Smooth muscle cell of the brain vasculature (primary cell): ENCODE results near the gene ATP8B3.

Experiments
- DNase-seq: peaks from one replicate; pipeline ENCODE4 v3.0.0-alpha.2; 2012; ENCODE audit warnings: low read depth, low spot score

Gene ATP8B3, protein sequence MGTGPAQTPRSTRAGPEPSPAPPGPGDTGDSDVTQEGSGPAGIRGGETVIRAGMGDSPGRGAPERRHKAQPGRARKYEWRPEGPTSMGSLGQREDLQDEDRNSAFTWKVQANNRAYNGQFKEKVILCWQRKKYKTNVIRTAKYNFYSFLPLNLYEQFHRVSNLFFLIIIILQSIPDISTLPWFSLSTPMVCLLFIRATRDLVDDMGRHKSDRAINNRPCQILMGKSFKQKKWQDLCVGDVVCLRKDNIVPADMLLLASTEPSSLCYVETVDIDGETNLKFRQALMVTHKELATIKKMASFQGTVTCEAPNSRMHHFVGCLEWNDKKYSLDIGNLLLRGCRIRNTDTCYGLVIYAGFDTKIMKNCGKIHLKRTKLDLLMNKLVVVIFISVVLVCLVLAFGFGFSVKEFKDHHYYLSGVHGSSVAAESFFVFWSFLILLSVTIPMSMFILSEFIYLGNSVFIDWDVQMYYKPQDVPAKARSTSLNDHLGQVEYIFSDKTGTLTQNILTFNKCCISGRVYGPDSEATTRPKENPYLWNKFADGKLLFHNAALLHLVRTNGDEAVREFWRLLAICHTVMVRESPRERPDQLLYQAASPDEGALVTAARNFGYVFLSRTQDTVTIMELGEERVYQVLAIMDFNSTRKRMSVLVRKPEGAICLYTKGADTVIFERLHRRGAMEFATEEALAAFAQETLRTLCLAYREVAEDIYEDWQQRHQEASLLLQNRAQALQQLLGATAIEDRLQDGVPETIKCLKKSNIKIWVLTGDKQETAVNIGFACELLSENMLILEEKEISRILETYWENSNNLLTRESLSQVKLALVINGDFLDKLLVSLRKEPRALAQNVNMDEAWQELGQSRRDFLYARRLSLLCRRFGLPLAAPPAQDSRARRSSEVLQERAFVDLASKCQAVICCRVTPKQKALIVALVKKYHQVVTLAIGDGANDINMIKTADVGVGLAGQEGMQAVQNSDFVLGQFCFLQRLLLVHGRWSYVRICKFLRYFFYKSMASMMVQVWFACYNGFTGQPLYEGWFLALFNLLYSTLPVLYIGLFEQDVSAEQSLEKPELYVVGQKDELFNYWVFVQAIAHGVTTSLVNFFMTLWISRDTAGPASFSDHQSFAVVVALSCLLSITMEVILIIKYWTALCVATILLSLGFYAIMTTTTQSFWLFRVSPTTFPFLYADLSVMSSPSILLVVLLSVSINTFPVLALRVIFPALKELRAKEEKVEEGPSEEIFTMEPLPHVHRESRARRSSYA (N-terminal part only)

DNA sequence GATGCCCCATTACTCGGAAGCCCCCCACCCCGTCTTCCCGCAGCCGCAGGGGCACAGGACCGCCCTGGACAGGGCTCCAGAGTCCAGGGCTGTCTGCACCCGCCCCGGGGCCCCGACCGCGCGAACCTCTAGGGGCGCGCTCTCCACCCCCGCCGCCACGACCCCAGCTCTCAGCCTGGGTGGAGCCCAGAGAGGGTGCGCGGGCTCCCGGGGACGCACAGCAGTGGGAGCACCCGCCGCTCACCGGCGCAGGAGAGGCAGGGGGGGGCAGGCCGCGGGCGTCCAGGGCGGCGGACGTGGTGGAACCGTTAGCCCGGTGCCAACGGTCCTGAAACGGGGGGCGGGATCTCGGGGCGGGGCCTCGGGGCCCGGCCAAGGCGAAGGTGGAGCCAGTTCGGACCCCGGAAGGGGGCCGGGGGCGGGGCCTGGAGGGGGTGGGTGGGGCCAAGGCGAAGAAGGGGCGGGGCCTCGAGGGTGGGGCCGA lies at the start of gene ATP8B3:
Gene ATP8B3 (minus strand): TSS at position 335 of the 484 bp plus-strand sequence. CDS start 540 bp downstream, outside the sequence.
- no peak for DNase-seq

DNA sequence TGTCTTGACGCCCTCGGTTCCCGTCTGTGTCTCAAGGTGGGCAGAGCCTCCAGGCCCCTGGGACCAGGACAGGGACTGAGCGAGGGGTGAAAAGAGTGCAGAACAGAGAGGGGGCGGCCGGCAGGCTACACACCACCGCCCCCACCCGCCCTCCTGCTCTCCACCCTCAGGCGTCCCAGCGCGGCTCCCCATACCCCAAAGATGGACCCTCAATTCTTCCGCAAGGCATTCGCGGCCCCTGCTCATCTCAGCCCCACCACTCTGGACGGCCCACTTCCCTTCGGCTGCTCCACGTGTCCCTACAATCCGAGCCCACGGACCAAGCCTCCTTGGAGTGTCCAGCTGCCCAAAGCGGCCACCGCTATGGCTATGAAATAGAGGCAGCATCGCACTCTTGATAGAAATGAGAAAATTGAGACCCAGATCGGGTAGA lies 49.5 kb upstream of the ATP8B3 start:
- DNase-seq = no peak

DNA sequence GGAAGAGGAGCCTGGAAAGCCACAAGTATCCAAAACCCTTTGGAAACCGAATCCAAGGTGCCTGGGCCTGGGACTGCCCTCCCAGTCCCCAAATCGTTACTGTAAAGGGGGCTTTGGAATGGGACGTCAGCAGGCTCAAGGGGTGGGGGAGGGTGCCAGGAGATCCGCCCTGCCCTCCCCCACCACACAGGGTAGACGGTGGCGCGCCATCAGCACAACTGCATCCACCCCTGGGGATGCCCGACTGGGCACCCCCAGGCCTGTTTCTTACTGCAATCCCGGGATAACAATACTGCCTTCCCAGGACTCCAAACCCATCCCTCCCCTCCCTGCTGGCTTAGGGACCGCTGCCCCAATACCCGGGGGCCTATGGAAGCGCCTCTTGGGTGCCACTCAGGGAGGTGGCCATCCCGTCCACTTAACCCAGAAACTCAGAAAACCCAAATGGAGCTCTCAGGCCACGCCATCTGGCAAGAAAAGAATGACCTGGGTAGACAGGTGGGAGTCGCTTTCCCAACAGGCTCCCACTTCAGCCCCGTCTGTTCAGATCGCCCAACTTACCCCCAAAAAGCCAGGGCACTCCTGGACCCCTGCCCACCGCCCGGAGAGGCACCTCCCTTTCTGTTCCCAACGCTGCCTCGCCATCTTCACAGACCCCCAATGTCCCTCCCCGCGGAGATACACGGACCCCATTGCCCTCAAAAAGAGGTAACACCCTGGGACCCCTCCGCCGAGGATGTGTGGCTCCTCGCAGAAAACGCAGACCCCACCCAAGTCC lies 48.9 kb upstream of the ATP8B3 start:
- no peak for DNase-seq

DNA sequence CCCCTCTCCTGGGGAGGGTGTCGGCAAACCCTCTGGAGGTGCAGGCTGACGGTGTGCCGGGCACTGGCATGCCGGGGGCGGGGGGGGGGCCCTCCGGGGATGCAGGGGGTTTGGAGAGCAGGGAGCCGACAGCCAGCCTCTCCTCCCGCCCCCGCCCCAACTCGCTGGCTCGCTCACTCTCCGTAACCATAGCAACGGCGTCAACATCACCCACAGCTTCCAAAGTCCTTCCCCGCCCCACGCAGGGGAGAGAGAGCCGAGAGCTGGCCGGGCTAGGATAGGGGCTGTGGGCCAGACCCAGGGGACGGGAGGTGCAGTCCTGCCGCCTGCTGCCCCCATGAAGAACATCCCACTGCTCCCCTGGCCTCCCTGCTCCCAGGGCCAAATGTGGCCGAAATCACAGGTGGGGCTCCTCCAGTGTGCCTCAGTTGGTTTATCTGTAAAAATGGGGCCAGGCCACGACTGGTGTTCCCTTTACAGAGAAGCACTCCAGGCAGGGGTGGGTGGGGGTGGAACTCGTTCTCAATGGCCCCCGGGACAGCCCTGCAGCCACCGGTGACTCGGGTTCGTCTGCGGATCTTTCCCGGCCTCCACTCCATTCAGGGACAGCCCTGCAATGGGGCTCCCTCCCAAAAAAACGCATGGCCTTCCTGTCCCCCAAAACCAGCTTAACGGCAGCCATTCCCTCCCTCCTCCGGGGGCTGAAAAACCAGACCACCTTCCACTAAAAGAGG lies 48.1 kb upstream of the ATP8B3 start:
- DNase-seq = no peak

DNA sequence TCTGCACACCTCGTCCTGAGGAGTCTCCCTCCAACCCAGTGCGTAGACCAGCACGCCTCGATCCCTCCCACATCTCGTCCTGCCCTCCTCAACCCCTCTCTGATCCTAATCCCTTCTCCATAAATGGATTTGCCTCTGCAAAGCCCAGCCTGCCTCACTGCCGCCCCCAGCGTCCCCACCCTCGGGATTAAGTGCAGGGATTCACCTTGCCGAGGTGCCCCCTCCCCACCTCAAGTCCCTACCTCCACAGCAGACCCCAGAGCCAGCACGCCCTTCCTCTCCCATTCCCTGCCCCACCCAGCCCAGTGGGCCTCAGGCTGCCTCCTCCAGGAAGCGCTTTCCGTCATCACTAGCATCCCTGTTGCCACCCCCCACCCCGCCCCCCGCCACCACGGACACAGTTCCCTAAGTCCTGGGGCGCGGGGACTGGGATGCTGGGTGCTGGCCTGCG lies 47.3 kb upstream of the ATP8B3 start:
- DNase-seq = no peak

DNA sequence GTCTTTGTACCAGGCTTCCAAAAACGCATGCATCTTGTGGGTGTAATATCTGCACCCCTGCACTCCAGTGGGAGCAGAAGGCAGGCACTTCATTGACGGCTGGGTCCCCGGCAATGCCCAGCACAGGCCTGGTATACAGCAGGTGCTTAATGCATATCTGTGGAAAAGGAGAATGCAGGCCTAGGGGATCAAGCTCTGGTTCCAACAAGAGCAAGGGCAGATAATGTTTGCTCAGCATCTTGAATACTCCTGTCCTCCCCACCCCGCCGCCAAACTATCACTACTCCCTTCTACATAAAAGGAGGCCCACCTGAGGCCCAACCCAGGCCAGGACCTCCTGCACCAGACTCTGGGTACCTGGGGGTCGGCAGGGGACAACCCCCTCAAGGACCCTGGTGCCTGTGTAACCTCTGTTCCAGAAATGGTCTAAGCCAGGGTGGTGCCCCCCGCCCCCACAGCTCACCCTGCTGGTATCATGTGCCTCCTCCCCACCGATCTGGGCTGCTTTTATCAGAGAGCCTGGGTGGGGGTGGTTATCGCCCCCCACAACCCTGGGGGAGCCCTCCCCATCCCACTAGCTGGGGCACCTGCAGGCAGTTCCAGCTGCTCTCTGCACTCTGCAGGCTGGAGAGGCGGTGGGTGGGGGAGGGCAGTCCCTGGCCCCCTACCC lies 46.5 kb upstream of the ATP8B3 start:
- no peak for DNase-seq

DNA sequence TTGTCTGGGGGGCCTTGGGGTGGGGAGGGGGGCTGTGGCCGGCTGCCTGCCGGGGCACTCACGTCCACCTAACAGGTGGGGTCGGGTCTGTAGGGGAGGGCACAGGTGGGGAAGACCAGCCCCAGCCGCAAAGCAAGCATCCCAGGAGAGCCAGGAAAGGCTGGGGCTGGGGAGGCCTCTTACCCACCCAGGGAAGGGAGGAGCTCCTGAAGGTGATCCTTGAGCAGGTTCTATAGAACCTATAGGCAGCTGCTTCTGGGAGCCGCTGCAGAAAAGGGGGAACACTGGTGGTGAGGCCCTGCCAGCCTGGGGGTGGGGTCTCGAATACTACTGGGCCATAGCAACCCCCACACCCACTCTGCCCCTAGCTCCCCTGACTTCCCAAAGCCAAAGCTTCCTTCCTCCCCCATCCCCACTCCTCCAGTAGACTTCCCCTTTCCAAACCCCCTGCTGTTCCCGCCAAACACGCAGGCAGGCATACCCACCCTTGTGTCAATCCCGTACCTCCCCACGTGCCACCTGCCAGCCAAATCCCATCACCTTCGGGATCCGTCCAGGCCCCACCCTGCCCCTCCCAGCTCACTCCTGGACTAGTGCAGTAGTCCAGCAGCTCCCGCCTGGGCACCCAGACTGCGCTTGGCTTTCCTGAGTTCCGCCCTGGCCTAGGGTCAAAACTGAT lies 45.7 kb upstream of the ATP8B3 start:
- no peak for DNase-seq

DNA sequence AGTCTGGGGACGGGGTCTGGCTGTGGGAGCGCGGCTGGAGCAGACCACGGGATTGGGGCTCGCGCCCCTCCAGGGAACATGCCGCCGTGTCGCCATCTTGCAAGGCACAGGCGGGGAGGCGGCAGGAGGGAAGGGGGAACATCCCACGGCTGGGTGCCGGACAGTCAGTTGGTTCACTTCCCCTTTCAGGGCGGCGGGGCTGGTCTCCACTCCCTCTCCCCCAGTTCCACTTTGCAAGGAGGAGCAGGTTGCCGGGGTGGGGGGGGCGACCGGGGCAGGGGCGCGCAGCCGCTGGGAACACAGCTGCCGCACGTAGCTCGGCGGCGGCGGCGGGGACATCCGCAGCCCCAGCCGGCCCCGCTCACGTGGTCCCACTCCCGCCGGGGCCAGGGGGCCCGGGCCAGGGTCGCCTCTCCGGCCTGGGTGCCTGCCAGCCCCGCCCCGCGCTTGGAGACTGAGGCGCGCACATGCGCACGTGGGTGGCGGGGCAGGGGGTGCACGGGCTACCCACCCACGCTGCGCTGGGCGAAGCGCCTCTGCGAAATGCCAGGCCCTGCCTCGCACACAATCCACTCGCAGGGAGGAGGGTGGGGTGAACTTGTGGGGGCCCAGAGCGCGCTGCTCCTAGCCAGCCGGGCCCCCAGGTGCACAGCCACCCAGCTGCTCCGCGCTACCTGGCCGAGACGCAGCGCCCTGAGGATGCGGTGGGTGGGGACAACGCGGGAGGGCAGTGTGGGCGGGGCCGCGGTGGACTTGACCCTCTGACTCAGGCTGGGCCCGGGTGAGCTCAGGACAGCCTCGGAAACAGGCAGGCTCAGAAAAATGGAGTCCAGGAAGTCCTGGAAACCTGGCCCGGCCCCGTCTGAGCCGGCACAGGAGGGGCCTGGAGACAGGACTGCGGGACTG lies 44.9 kb upstream of the ATP8B3 start:
- DNase-seq = no peak

DNA sequence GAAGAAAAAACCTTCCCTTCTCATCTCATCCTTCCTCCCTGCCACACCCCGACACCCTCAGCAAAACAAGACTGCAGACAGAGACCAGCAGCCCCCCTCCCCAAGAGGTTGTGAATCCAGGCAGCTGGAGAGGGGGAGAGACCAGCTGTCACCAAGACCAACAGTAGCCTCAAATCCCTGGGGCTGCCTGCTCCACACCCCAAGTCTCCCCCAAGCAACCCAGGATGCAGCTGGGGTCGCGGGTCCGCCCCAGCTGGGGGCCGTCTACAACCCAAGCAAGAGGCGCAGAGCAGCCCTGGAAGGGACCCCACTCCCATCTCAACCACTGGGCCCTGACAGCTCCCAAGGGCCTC lies 44.2 kb upstream of the ATP8B3 start:
- no peak for DNase-seq

DNA sequence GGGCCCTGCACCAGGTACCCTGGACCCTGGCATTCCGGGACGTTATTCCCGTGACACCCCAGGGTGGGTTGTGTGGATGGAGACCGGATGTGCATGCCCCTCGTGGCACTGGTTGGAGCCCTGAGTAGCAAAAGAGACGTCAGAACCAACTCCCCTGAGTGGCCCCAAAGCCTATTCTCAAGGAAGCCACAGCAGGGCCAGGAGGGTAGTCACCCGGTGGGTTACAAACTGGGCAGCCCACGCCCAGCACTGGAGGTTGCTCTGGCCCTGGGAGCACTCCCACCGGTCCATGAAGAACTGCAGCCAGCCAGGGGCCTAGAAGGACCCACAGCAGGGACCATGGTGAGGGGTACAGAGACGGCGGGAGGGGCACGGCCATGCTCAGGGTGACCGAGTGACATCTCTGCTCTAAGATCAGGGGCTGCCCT lies 43.8 kb upstream of the ATP8B3 start:
- DNase-seq = no peak

DNA sequence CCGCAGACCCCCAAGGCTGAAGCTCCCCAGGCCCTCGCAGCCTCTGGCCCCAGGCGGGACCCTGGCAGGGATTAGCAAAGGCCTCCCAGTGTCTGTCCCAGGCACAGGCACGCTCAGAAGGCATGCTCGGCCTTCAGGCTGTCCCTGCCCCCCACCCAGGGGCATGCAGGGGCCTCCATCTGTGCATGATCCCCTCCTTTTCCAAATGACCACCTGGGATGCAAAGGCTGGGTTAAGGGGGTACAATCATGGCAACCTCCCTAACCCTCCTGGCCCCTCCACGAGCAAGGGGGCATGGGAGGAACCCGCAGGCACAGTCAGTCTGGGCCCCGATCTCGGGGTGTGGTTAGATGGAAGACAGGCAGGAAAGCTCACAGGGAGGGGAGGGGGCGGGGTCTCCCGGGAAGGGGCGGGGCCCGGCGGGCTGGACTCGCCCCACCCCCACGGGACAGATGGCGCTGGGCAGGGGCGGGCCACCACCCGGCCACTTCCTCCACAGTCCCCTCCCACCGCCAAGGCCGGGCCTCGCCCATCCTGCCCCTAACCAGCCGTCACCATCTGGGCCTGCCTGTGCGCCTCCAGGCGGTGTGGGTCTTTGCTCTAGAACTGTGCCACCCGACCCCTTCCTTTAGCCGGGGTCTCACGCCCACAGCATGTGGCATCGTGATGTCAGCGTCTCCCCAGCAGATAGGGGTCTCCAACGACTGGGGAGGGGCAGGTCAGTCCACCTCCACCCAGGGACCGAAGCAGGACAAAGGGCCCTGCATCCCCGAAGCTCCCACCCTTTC lies 43.2 kb upstream of the ATP8B3 start:
- DNase-seq = no peak

DNA sequence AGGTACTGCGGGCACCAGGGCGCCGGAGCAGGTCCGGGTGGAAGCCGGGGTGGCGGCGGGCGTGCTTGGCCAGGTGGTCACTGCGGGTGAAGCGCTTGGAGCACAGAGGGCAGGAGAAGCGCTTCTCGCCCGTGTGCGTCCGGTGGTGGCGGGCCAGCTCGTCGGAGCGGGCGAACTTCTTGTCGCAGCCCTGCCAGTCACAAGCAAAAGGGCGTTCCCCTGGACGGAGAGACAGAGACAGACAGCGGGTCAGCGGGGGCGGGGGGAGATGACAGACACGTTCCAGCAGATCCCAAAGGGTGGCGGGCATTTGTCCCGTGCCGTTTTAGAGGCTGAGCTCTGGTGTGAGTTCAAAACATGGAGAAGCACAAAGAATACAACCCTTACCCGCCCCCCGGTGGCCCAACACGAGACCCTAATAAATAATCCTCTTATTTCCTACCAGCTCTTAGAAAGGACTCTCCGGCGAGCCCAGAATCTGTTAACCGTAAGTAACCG lies 42.5 kb upstream of the ATP8B3 start:
- no peak for DNase-seq

DNA sequence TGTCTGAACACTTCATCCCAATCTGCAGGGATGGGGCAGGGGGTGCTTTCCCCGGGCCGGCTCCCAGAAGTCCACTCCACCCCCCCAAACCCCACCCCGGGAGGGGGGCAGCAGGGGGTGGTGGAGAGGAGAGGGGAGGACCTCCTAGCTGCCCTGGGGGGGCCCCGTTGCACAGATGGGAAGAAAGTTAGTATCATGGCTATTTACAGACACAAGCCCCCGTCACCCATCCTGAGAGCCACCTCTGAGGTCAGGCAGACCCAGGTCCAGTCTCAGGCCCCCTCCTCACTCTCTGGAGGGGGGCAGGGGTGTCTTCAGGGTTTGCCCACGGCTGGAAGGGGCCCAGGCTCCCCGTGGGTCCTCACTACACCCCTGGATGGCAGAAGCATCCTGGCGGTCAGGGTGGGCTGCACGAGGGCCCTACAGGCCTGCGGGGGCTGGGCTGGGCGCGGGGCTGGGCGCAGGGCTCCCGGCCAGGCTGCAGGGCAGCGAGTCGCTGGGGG lies 42.0 kb upstream of the ATP8B3 start:
- DNase-seq = no peak

DNA sequence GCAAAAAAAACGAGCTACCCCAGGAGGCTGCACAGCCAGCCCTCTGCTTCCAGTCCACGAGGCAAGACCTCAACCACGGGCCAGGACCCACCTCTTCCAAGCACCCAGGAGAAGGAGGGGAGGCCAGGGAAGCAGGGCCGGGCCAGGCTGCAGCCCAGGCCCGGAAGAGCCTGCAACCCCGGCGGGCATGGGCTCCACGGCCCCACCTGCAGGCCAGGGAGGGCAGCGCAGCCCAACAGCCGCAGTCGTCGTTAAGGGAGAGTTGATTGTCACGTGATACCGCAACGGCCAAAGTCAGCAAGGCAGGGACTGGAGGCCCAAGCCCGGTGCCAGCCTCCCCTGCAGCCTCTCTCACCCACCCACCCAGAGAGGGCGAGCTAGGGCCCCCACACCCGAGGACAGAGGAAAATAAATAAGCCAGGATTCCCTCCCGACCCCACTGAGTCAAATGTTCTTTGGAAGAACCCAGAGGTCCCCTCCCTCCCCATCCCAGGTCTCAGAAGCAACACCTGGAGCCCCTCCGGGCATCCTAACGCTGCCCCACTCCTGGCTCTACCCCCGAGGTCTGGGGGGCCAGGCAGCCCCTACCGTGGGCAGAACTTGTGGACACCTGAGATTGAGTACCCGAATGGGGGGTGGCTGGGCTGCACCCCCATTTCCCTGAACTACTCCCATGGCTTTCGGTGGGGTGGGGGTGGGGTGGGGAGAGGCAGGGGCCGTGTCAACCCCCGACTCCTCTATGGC lies 41.4 kb upstream of the ATP8B3 start:
- no peak for DNase-seq

DNA sequence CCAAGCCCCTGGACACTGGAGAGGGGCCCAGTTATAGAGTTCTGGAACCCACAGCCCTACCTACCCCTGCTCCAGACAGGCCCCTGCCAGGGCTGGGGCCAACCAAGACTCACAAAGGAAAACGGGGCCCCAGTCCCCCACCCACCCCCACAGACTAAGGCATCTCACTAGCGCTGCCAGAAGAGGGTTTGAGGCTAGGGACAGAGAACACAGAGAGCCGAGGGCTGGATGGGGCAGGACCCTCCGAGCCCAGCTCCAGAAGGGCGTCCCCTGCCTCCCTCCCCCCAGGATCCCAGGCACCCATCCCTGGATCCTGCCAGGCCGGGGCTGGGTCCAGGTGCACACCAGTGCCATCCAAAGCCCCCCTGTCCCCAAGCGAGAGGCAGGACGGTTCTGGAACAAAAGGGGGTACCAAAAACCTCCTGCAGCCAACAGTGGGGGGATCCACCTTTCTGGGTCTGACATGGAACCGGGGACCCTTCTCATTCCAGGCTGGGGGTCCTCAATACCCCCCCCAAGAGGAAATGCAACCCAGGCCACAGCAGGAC lies 40.6 kb upstream of the ATP8B3 start:
- DNase-seq = no peak
